Psoas muscle (tissue), 8 donors: ENCODE measurements around the gene OAF. TPM values are rescaled to one million over a fixed set of nuclear protein-coding genes. Genes with fewer than 3 reads are reported as not detected.

ENCODE experiments used
- ATAC-seq, 4 donors: fragments of 200-7000 bp; cut with Tn5 transposase; one replicate each; pipeline ENCODE4 v1.9.1; 2020; ENCODE audit warnings: moderate library complexity in 3 of 4, mild to moderate bottlenecking in 2 of 4
- DNase-seq, 2 donors: peaks; one replicate each; pipeline ENCODE4 v3.0.0-alpha.2; 2020
- H3K27ac ChIP-seq: fragments of 200-600 bp; one replicate; pipeline ENCODE4 v1.8.0; 2022
- H3K27me3 ChIP-seq, 3 donors: fragments of 200-600 bp in 1 of 3; one replicate each; pipeline versions ENCODE4 v1.6.1 to v1.8.0; 2013 to 2022; ENCODE audit warnings: low read length in 2 of 3, mild to moderate bottlenecking in 2 of 3, moderate library complexity in 1 of 3; ENCODE audit not compliant: insufficient read depth in 3 of 3
- H3K36me3 ChIP-seq, 2 donors: fragments of 200-600 bp in 1 of 2; one replicate each; pipeline versions ENCODE4 v1.6.1 to v1.8.0; 2013 to 2022; ENCODE audit warnings: low read depth in 1 of 2, mild to moderate bottlenecking in 1 of 2, moderate library complexity in 1 of 2; ENCODE audit not compliant: insufficient read depth in 1 of 2
- H3K4me1 ChIP-seq: fragments of 200-600 bp; one replicate; pipeline ENCODE4 v1.8.0; 2022
- H3K4me3 ChIP-seq: fragments of 200-600 bp; one replicate; pipeline ENCODE4 v1.8.0; 2022; ENCODE audit warnings: mild to moderate bottlenecking
- H3K9me3 ChIP-seq: fragments of 200-600 bp; one replicate; pipeline ENCODE4 v1.8.0; 2022
- CTCF ChIP-seq: fragments of 200-600 bp; IDR thresholded peaks from one replicate; pipeline ENCODE4 v1.8.0; 2022; ENCODE audit warnings: antibody characterized with exemption
- WGBS, 3 donors: extraction: QIAGEN DNeasy Blood & Tissue Kit; methylation state at CpG; one replicate each; pipeline versions ENCODE4 v1.1.6 to v1.1.7; 2013; 5-methylcytosine and 5-hydroxymethylcytosine counted together
- intact Hi-C, 2 donors: fragments of 100-400 bp; cut with DNase I; formaldehyde crosslinking; loops; one replicate each; pipeline versions ENCODE4 v1.11.0 to v1.14.2; 2022
- polyA plus RNA-seq, 3 donors: library from polyadenylated mRNA; stranded (reverse); fragments of 200-250 nt; gene quantifications; one replicate each; pipeline ENCODE4 v1.2.3, GENCODE V29; 2013
- total RNA-seq, 4 donors: library from RNA; stranded (reverse); fragmentation: NEBNext Ultra II Directional in 2 of 4; extraction: Animal tissue kit (Norgen Biotek cat#: 25700) in 2 of 4; gene quantifications; one replicate each; pipeline versions ENCODE4 v1.2.1 to v1.2.4, GENCODE V29; 2021 to 2023
- donor health status: healthy with polysubstance abuse.
- donor health status: DM: no; HTN: no; CAD: no; lungs with moderate emphysema.
- donor health status: Bipolar disorder and iron deficiency.
- donor health status: healthy.
- donor health status: DM: yes; HTN: yes; CAD: no.
- donor health status: DM: no; HTN: no; CAD: no.
- donor health status: DM: no; HTN: no; CAD: no.
- donor health status: DM: yes; HTN: yes; CAD: no.

The OAF gene
- total and polyA plus RNA-seq, 7 donors, result 3.2 to 15.3 (median 8.1) TPM

- no peaks in the 10 kb centered on the region for H3K36me3 ChIP-seq
- H3K27ac ChIP-seq, result peak overlapping the region; percentile 30
- no peaks in the 10 kb centered on the region for H3K4me1 ChIP-seq
- no peaks in the 10 kb centered on the region for H3K9me3 ChIP-seq
- peaks cover 0 to 14% (median 0%) of the 10 kb centered on the region in 3 donors for H3K27me3 ChIP-seq
- TF ChIP-seq CTCF, result no peak
- intact Hi-C loops, result no loop called here
- DNase-seq, result peak in 1 of 2 donors; percentile 30
- no peak for ATAC-seq
- H3K4me3 ChIP-seq, result no peak overlapping the region
Measured at GRCh38 chr11:120186456-120186773, 24.4 kb upstream of the OAF start.

GRCh38 chr11:120186774-120187591, 23.8 kb upstream of the OAF start:
- Histone ChIP-seq H3K4me1 (no peaks in the 10 kb centered on the region), H3K27me3 (peaks cover 0 to 20% (median 0%) of the 10 kb centered on the region in 3 donors), H3K4me3 (no peak overlapping the region), H3K9me3 (no peaks in the 10 kb centered on the region), H3K27ac (peak overlapping the region; percentile 30), H3K36me3 (no peaks in the 10 kb centered on the region)
- no peak for TF ChIP-seq CTCF
- intact Hi-C loops, result no loop called here
- DNase-seq (peak in 1 of 2 donors; percentile 56), ATAC-seq (no peak)
- WGBS, 3 donors, result 52 to 65% (median 53%) methylated on average over 17 of the region's 17 CpGs

- intact Hi-C loops, result no loop called here
- ATAC-seq (no peak), DNase-seq (peak in 1 of 2 donors; percentile 36)
- peaks cover 0 to 21% (median 0%) of the 10 kb centered on the region in 3 donors for H3K27me3 ChIP-seq
- H3K9me3 ChIP-seq, result no peaks in the 10 kb centered on the region
- H3K36me3 ChIP-seq, result no peaks in the 10 kb centered on the region
- H3K4me3 ChIP-seq, result no peak overlapping the region
- no peaks in the 10 kb centered on the region for H3K4me1 ChIP-seq
- H3K27ac ChIP-seq, result peak overlapping the region; percentile 30
- 90 to 94% (median 92%) methylated on average over 5 of the region's 5 CpGs for WGBS, 3 donors
- TF ChIP-seq CTCF, result no peak
Measured at GRCh38 chr11:120188371-120188770, 22.5 kb upstream of the OAF start.

- H3K27me3 ChIP-seq, result peaks cover 0 to 21% (median 0%) of the 10 kb centered on the region in 3 donors
- DNase-seq, result peak in 1 of 2 donors; percentile 26
- ATAC-seq, result no peak
- TF ChIP-seq CTCF, result no peak
- no peaks in the 10 kb centered on the region for H3K36me3 ChIP-seq
- H3K9me3 ChIP-seq, result no peaks in the 10 kb centered on the region
- H3K27ac ChIP-seq, result no peak overlapping the region
- H3K4me3 ChIP-seq, result no peak overlapping the region
- intact Hi-C loops, result no loop called here
- WGBS, 3 donors, result 83 to 94% (median 84%) methylated on average over 4 of the region's 4 CpGs
- H3K4me1 ChIP-seq, result no peaks in the 10 kb centered on the region
Measured at GRCh38 chr11:120188811-120189455, 21.9 kb upstream of the OAF start.
